HFFc6 (cell line): Measurements from ENCODE around the gene CHM. TPM values are rescaled to one million over a fixed set of nuclear protein-coding genes. Genes with fewer than 3 reads are reported as not detected.

Experiments
- DNase-seq: peaks from one replicate; pipeline ENCODE4 v3.0.0-alpha.2; 2018
- H3K27ac Mint-ChIP-seq: 2 replicates; pipeline ENCODE4 v1.8.0; 2020; ENCODE audit warnings: mild to moderate bottlenecking, mixed read lengths
- H3K27me3 Mint-ChIP-seq: 2 replicates; pipeline ENCODE4 v1.8.0; 2021; ENCODE audit warnings: mild to moderate bottlenecking, moderate library complexity, mixed read lengths; ENCODE audit not compliant: insufficient read depth
- H3K36me3 Mint-ChIP-seq: 2 replicates; pipeline ENCODE4 v1.8.0; 2021; ENCODE audit warnings: low read depth, mixed read lengths
- H3K4me1 Mint-ChIP-seq: 2 replicates; pipeline ENCODE4 v1.8.0; 2020; ENCODE audit warnings: low read depth, mixed read lengths
- H3K4me3 Mint-ChIP-seq: 2 replicates; pipeline ENCODE4 v1.8.0; 2020; ENCODE audit warnings: mild to moderate bottlenecking, moderate library complexity, mixed read lengths
- H3K9me3 Mint-ChIP-seq: 2 replicates; pipeline ENCODE4 v1.8.0; 2020; ENCODE audit warnings: mild to moderate bottlenecking, mixed read lengths
- microRNA-seq: library from miRNA; unstranded; fragments of <30 nt; microRNA quantifications from one replicate; pipeline ENCODE4, GENCODE V29; 2019
- total RNA-seq, 6 experiments: library from RNA; stranded (reverse); fragmentation: NEBNext Ultra II Directional; extraction: Animal tissue kit (Norgen Biotek cat#: 25700); gene quantifications; 2 replicates in 1 of 6; 3 replicates in 5 of 6; pipeline ENCODE4 v1.2.3, GENCODE V29; 2021
- TF ChIP-seq, protein P1 (sequence below): fragments of 200-600 bp; sonication (generic); IDR thresholded peaks from 2 replicates; pipeline ENCODE4 v1.5.0; 2021; ENCODE audit warnings: antibody characterized with exemption, mild to moderate bottlenecking

The CHM gene
- total RNA-seq, 6 experiments from 2014 or later = 18.4 to 25.8 (median 21.5) TPM

GRCh38 chrX:85815203-85815751, 232.1 kb downstream of the CHM start:
- TF ChIP-seq, protein P1, sequence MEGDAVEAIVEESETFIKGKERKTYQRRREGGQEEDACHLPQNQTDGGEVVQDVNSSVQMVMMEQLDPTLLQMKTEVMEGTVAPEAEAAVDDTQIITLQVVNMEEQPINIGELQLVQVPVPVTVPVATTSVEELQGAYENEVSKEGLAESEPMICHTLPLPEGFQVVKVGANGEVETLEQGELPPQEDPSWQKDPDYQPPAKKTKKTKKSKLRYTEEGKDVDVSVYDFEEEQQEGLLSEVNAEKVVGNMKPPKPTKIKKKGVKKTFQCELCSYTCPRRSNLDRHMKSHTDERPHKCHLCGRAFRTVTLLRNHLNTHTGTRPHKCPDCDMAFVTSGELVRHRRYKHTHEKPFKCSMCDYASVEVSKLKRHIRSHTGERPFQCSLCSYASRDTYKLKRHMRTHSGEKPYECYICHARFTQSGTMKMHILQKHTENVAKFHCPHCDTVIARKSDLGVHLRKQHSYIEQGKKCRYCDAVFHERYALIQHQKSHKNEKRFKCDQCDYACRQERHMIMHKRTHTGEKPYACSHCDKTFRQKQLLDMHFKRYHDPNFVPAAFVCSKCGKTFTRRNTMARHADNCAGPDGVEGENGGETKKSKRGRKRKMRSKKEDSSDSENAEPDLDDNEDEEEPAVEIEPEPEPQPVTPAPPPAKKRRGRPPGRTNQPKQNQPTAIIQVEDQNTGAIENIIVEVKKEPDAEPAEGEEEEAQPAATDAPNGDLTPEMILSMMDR = no peak
- no peaks in the 10 kb centered on the region for H3K27me3 Mint-ChIP-seq
- DNase-seq = no peak
- H3K9me3 Mint-ChIP-seq = no peaks in the 10 kb centered on the region
- H3K4me3 Mint-ChIP-seq = no peak overlapping the region
- H3K36me3 Mint-ChIP-seq = no peaks in the 10 kb centered on the region
- no peaks in the 10 kb centered on the region for H3K4me1 Mint-ChIP-seq
- no peak overlapping the region for H3K27ac Mint-ChIP-seq

Small RNA genes within 50 kb of the gene (microRNA-seq; reads per million reads assigned to microRNA genes)
- gene MIR1321 (not detected), gene MIR361 (3,923 reads per million, percentile 88 among the genes with 10 or more reads in this experiment)

Other genes starting within 250 kb of the CHM start
- gene DACH2, start 100.9 kb upstream of the CHM start, total RNA-seq = not detected